ENCODE results near the gene FBXW11. TPM values are rescaled to one million over a fixed set of nuclear protein-coding genes. Genes with fewer than 3 reads are reported as not detected.

FBXW11 gene
- total and polyA plus RNA-seq, 10 of the 15 experiments (the other 5 are each of a cell fraction or from before 2014, with no cell fraction given): 4.3 to 61.5 (median 40.0) TPM

- H3K4me2 ChIP-seq (ENCODE audit: control insufficient read depth, insufficient read depth): no peak overlapping the region
- no peaks in the 10 kb centered on the region for H4K20me1 ChIP-seq (ENCODE audit: control insufficient read depth, insufficient read depth)
- no peak for ATAC-seq
- SMC1A ChIA-PET (ENCODE audit: uncharacterized antibody, unreplicated experiment): no interaction called here
- no peak overlapping the region for H3K4me3 ChIP-seq
- 81% methylated on average over 2 of the region's 2 CpGs for WGBS (ENCODE audit: insufficient coverage, insufficient replicate concordance, low lambda C conversion rate, missing lambda C conversion rate)
- no peaks in the 10 kb centered on the region for H3K36me3 ChIP-seq (ENCODE audit: control insufficient read depth in 2 of 2, insufficient read depth in 2 of 2, low read length in 1 of 2)
- no peaks in the 10 kb centered on the region for H3K4me1 ChIP-seq (ENCODE audit: control insufficient read depth, insufficient read depth, low read length)
- H3K27me3 ChIP-seq (replicated peaks in 1 of 2; ENCODE audit: control insufficient read depth in 2 of 2, insufficient read depth in 2 of 2, low read length in 1 of 2): no peaks in the 10 kb centered on the region
- intact Hi-C loops (cut with micrococcal nuclease; ENCODE audit: unreplicated experiment) (no loop called here), in situ Hi-C loops (cut with MboI) (no loop called here)
- FAIRE-seq: no peak
- no peak overlapping the region for H3K9ac ChIP-seq (ENCODE audit: control insufficient read depth, insufficient read depth, low read length)
- RAD21 ChIA-PET (ENCODE audit: unreplicated experiment): no interaction called here
- POLR2A ChIA-PET: no interaction called here
- no peak overlapping the region for H3K27ac ChIP-seq (ENCODE audit: control insufficient read depth, insufficient read depth)
- H2AFZ ChIP-seq (ENCODE audit: control insufficient read depth, low read depth, low read length): no peak overlapping the region
- DNase-seq (ENCODE audit: low read depth, low spot score): no peak
- CTCF ChIA-PET: no interaction called here
- no peaks in the 10 kb centered on the region for H3K79me2 ChIP-seq (ENCODE audit: control insufficient read depth, insufficient read depth, low read length)
- H3K9me3 ChIP-seq (replicated peaks; ENCODE audit: control insufficient read depth, insufficient read depth, low read length): no peaks in the 10 kb centered on the region
- no TSS peak for BruUV-seq (replicated peaks)
- TF ChIP-seq ZNF207 (IDR thresholded peaks at IDR 0.05; ENCODE audit: borderline replicate concordance) (no peak), SUPT20H (IDR thresholded peaks at IDR 0.05; ENCODE audit: borderline replicate concordance, control insufficient read depth, low read depth, low read length) (no peak), CHD2 (IDR thresholded peaks at IDR 0.05; ENCODE audit: borderline replicate concordance, low read depth, low read length) (no peak), TCF7 (IDR thresholded peaks at IDR 0.05; ENCODE audit: borderline replicate concordance) (no peak), DPF2 (IDR thresholded peaks at IDR 0.05) (no peak), IKZF1 (conservative IDR thresholded peaks at IDR 0.05) (no peak), TAF1 (IDR thresholded peaks at IDR 0.05; ENCODE audit: borderline replicate concordance, low read depth, low read length) (no peak), CUX1 (IDR thresholded peaks at IDR 0.05; ENCODE audit: insufficient replicate concordance, low read depth, low read length) (no peak), NFIC (IDR thresholded peaks at IDR 0.05; ENCODE audit: low read depth, low read length) (no peak), MEF2B (IDR thresholded peaks at IDR 0.05; ENCODE audit: partially characterized antibody, poor library complexity, severe bottlenecking) (no peak), EGR1 (IDR thresholded peaks at IDR 0.05; ENCODE audit: borderline replicate concordance in 1 of 2, low read depth in 2 of 2, low read length in 2 of 2) (no peak), ZBTB40 (IDR thresholded peaks at IDR 0.05; ENCODE audit: borderline replicate concordance) (no peak), MAX (IDR thresholded peaks at IDR 0.05; ENCODE audit: low read depth, low read length) (no peak), ZBED1 (IDR thresholded peaks at IDR 0.05; ENCODE audit: borderline replicate concordance) (no peak), STAT1 (conservative IDR thresholded peaks at IDR 0.05) (no peak)
Measured at GRCh38 chr5:171839112-171839511, 167.3 kb downstream of the FBXW11 start.
